Inflammatory macrophage (primary cell): ENCODE data around the gene WT1.
"Not testable (repeated sequence)": the region's sequence is repeated elsewhere in the genome, so short reads cannot be mapped to it uniquely, and the experiment has no call there.

Source experiments
- DNase-seq, 2 donors: peaks; one replicate each; pipeline ENCODE4 v3.0.0-alpha.2; 2020 to 2022

WT1 gene

GRCh38 chr11:32386770-32387377, 48.5 kb downstream of the WT1 start:
- DNase-seq: no peak

GRCh38 chr11:32385998-32386397, 49.3 kb downstream of the WT1 start:
- peak in 1 of 2 donors; percentile 6 for DNase-seq

- no peak for DNase-seq
Observed at GRCh38 chr11:32382339-32383049, 52.8 kb downstream of the WT1 start.

GRCh38 chr11:32381179-32381578, 54.2 kb downstream of the WT1 start:
- no peak for DNase-seq

- DNase-seq: no peak
Observed at GRCh38 chr11:32379719-32380118, 55.6 kb downstream of the WT1 start.

GRCh38 chr11:32375826-32376225, 59.5 kb downstream of the WT1 start:
- no peak for DNase-seq

- peak; percentile 54 to 55 for DNase-seq
Observed at GRCh38 chr11:32374261-32374711, 61.1 kb downstream of the WT1 start.

GRCh38 chr11:32369987-32370386, 65.4 kb downstream of the WT1 start:
- DNase-seq: not testable (repeated sequence)

- DNase-seq: no peak
Observed at GRCh38 chr11:32366666-32367065, 68.7 kb downstream of the WT1 start.

GRCh38 chr11:32365192-32365591, 70.1 kb downstream of the WT1 start:
- no peak for DNase-seq

- DNase-seq: no peak
Observed at GRCh38 chr11:32358729-32359128, 76.6 kb downstream of the WT1 start.

GRCh38 chr11:32353884-32354283, 81.5 kb downstream of the WT1 start:
- DNase-seq: no peak

GRCh38 chr11:32348502-32348901, 86.8 kb downstream of the WT1 start:
- no peak for DNase-seq

- DNase-seq: no peak
Observed at GRCh38 chr11:32344946-32345345, 90.4 kb downstream of the WT1 start.

GRCh38 chr11:32343325-32344008, 91.9 kb downstream of the WT1 start:
- DNase-seq: no peak

GRCh38 chr11:32341620-32342613, 93.4 kb downstream of the WT1 start:
- no peak for DNase-seq

GRCh38 chr11:32340181-32340580, 95.2 kb downstream of the WT1 start:
- no peak for DNase-seq
